Astrocyte of the cerebellum (primary cell): ENCODE results near the gene LRRC36.

Experiments used
- DNase-seq: peaks from one replicate; pipeline ENCODE4 v3.0.0-alpha.2; 2011; ENCODE audit warnings: low read depth
- H3K4me3 ChIP-seq: 2 replicates; pipeline ENCODE4 v1.5.1; 2011; ENCODE audit warnings: mild to moderate bottlenecking, low read depth, low read length, moderate library complexity
- in situ Hi-C: cut with HindIII; loops from 2 replicates; pipeline ENCODE4 v1.10.0; 2017; ENCODE audit warnings: low sequenced_read_pairs
- TF ChIP-seq, protein P1 (sequence below): IDR thresholded peaks from 2 replicates; pipeline ENCODE4 v1.5.1; 2012; ENCODE audit warnings: low read length, low read depth, moderate library complexity, mild to moderate bottlenecking; ENCODE audit errors: missing control alignments

Gene LRRC36

DNA sequence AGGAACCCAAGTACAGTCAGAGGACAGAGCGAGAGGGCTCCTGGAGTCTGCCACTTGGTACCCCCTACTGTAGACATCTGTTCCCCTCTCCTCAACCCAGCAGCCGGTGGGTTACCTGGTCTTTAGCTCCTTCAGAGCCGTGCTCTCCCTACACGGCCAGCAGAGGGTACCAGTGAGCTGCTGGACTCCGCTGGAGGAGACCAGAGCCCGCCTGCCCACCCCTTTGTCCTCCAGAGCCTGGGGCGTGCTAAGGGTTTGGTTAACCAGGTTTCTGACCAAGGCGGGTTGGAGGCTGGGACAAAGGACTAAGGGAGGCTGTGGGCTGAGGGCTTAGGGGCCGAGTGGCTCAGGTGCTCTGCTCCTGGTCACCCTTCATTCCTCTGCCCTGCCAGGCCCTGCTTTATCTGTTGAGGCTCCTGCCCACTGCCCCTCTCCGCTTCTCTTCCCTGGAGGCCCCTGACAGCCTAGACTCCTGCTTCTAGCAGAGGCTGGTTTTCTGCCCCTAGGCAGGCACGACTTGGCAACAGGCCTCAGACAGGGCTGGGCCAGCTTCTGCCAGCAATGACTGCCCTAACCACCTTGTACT is 101.6 kb downstream of the LRRC36 start:
- DNase-seq, result peak; percentile 31
- TF ChIP-seq, protein P1, sequence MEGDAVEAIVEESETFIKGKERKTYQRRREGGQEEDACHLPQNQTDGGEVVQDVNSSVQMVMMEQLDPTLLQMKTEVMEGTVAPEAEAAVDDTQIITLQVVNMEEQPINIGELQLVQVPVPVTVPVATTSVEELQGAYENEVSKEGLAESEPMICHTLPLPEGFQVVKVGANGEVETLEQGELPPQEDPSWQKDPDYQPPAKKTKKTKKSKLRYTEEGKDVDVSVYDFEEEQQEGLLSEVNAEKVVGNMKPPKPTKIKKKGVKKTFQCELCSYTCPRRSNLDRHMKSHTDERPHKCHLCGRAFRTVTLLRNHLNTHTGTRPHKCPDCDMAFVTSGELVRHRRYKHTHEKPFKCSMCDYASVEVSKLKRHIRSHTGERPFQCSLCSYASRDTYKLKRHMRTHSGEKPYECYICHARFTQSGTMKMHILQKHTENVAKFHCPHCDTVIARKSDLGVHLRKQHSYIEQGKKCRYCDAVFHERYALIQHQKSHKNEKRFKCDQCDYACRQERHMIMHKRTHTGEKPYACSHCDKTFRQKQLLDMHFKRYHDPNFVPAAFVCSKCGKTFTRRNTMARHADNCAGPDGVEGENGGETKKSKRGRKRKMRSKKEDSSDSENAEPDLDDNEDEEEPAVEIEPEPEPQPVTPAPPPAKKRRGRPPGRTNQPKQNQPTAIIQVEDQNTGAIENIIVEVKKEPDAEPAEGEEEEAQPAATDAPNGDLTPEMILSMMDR, result peak; percentile 96
- H3K4me3 ChIP-seq, result no peak overlapping the region
- in situ Hi-C loops, result no loop called here

GRCh38 chr16:67429053-67429798 is 102.6 kb downstream of the LRRC36 start:
- DNase-seq, result no peak
- H3K4me3 ChIP-seq, result no peak overlapping the region
- in situ Hi-C loops, result no loop called here
- TF ChIP-seq, protein P1, result no peak

- TF ChIP-seq, protein P1, result no peak
- no peak for DNase-seq
- in situ Hi-C loops, result no loop called here
- peak overlapping the region; percentile 20 for H3K4me3 ChIP-seq
Observed at GRCh38 chr16:67429799-67430503, 103.3 kb downstream of the LRRC36 start.

DNA sequence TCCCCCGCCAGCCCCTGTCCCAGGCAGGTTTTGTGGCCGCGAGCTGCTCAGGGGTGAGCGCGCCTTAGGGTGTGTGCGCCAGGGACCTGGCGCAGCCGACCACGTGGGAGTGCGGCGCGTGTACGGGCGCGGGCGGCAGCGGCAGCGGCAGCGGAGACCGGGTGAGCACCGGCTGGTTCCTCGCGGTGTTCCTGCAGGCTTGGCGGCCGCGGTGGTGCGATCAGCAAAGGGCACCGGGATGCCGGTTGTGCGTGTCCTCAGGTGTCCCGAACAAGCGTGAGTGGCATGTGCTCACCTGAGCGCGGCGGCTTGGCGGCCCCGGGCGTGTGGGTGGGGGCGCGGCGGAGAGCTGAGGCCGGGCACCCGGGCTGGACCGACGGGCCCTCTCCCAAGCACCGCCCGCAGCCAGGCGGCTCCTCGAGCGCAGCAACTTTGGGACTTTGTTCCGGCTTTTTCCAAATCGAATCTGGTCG is 103.9 kb downstream of the LRRC36 start:
- peak overlapping the region; percentile 20 for H3K4me3 ChIP-seq
- TF ChIP-seq, protein P1, result no peak
- in situ Hi-C loops, result no loop called here
- no peak for DNase-seq

- H3K4me3 ChIP-seq, result peak within 1 kb of the TSS; percentile 20
- TF ChIP-seq, protein P1, result no peak
- DNase-seq, result no peak
- in situ Hi-C loops, result no loop called here
Observed at GRCh38 chr16:67430977-67431774, 104.6 kb downstream of the LRRC36 start, which contains the start of gene HSD11B2. Gene HSD11B2 (plus strand): TSS chr16:67431121. CDS start chr16:67431249, 128 bp downstream.
